WTC11 (cell line): ENCODE measurements around the gene LORICRIN. TPM values are rescaled to one million over a fixed set of nuclear protein-coding genes. Genes with fewer than 3 reads are reported as not detected.

Experiments used
- ATAC-seq: fragments of 200-7000 bp; cut with Tn5 transposase; 2 replicates; pipeline ENCODE4 v1.10.0; 2021; ENCODE audit warnings: mild to moderate bottlenecking, moderate library complexity
- CTCF ChIA-PET: fragments of 300-600 bp; sonication (Branson Sonifier 250); formaldehyde crosslinking; loops from one replicate; lab custom pipeline; 2021; ENCODE audit warnings: antibody characterized with exemption; lab: Charles Lee
- POLR2A ChIA-PET: fragments of 350-600 bp; sonication (Branson Sonifier 250); formaldehyde crosslinking; loops from one replicate; lab custom pipeline; 2021; ENCODE audit warnings: antibody characterized with exemption; lab: Charles Lee
- DNase-seq: peaks from one replicate; pipeline ENCODE4 v3.0.0; 2021; ENCODE audit warnings: low spot score
- H3K27ac Mint-ChIP-seq: 2 replicates; pipeline ENCODE4 v1.8.0; 2021; ENCODE audit warnings: mixed read lengths
- H3K27me3 Mint-ChIP-seq: 2 replicates; pipeline ENCODE4 v1.8.0; 2021; ENCODE audit warnings: low read depth, mild to moderate bottlenecking, moderate library complexity, mixed read lengths
- H3K36me3 Mint-ChIP-seq: 2 replicates; pipeline ENCODE4 v1.8.0; 2021; ENCODE audit warnings: mixed read lengths
- H3K4me1 Mint-ChIP-seq: 2 replicates; pipeline ENCODE4 v1.8.0; 2022; ENCODE audit warnings: mixed read lengths
- H3K4me3 Mint-ChIP-seq: 2 replicates; pipeline ENCODE4 v1.8.0; 2021; ENCODE audit warnings: mild to moderate bottlenecking, moderate library complexity, mixed read lengths
- H3K9me3 Mint-ChIP-seq: 2 replicates; pipeline ENCODE4 v1.8.0; 2021; ENCODE audit warnings: mixed read lengths
- ESRRA ChIP-seq: sonication (generic); formaldehyde crosslinking; IDR thresholded peaks from 2 replicates; pipeline ENCODE4 v1.8.1; 2022; ENCODE audit warnings: mild to moderate bottlenecking, missing genetic modification reagents, borderline replicate concordance
- FOXJ3 ChIP-seq: sonication (generic); formaldehyde crosslinking; IDR thresholded peaks from 2 replicates; pipeline ENCODE4 v1.9.0; 2021; ENCODE audit warnings: missing genetic modification reagents, mild to moderate bottlenecking, borderline replicate concordance
- FOXP1 ChIP-seq: sonication (generic); formaldehyde crosslinking; IDR thresholded peaks from 2 replicates; pipeline ENCODE4 v1.8.0; 2022; ENCODE audit warnings: missing genetic modification reagents, mild to moderate bottlenecking, moderate library complexity, borderline replicate concordance
- NFYB ChIP-seq: sonication (generic); formaldehyde crosslinking; conservative IDR thresholded peaks from 2 replicates; pipeline ENCODE4 v1.8.0; 2022; ENCODE audit warnings: low read depth, missing genetic modification reagents
- RORB ChIP-seq: fragments of 250-450 bp; sonication (Bioruptor Pico); IDR thresholded peaks from 2 replicates; pipeline ENCODE4 v1.9.0; 2021; ENCODE audit warnings: mild to moderate bottlenecking
- SMAD4 ChIP-seq: sonication (generic); formaldehyde crosslinking; IDR thresholded peaks from 2 replicates; pipeline ENCODE4 v1.8.0; 2022; ENCODE audit warnings: mild to moderate bottlenecking, missing genetic modification reagents
- TEAD4 ChIP-seq: sonication (generic); formaldehyde crosslinking; IDR thresholded peaks from 2 replicates; pipeline ENCODE4 v1.8.0; 2022; ENCODE audit warnings: mild to moderate bottlenecking, missing genetic modification reagents
- ZBTB21 ChIP-seq: sonication (generic); formaldehyde crosslinking; IDR thresholded peaks from 2 replicates; pipeline ENCODE4 v1.8.1; 2023; ENCODE audit warnings: mild to moderate bottlenecking, missing genetic modification reagents, borderline replicate concordance
- ZNF317 ChIP-seq: sonication (generic); formaldehyde crosslinking; IDR thresholded peaks from 2 replicates; pipeline ENCODE4 v1.8.1; 2023; ENCODE audit warnings: low read depth, mild to moderate bottlenecking, moderate library complexity, missing genetic modification reagents, borderline replicate concordance
- total RNA-seq: library from RNA; stranded (reverse); gene quantifications from 3 replicates; pipeline ENCODE4 v1.2.3, GENCODE V29; 2021
- TF ChIP-seq, protein P1 (sequence below): sonication (generic); formaldehyde crosslinking; IDR thresholded peaks from 2 replicates; pipeline ENCODE4 v1.8.0; 2022; ENCODE audit warnings: mild to moderate bottlenecking, missing genetic modification reagents
- TF ChIP-seq, protein P2 (sequence below): fragments of 250-450 bp; sonication (Bioruptor Pico); IDR thresholded peaks from 2 replicates; pipeline ENCODE4 v2.1.2; 2022; ENCODE audit warnings: mild to moderate bottlenecking, moderate library complexity
- TF ChIP-seq, protein P3 (sequence below): sonication (generic); formaldehyde crosslinking; IDR thresholded peaks from 2 replicates; pipeline ENCODE4 v1.8.0; 2022; ENCODE audit warnings: missing genetic modification reagents
- TF ChIP-seq, protein P4 (sequence below): sonication (generic); formaldehyde crosslinking; IDR thresholded peaks from 2 replicates; pipeline ENCODE4 v1.8.1; 2023; ENCODE audit warnings: mild to moderate bottlenecking, moderate library complexity, missing genetic modification reagents
- TF ChIP-seq, protein P5 (sequence below): sonication (generic); formaldehyde crosslinking; conservative IDR thresholded peaks from 2 replicates; pipeline ENCODE4 v1.8.1; 2022; ENCODE audit warnings: mild to moderate bottlenecking, missing genetic modification reagents
- TF ChIP-seq, protein P6 (sequence below): sonication (generic); formaldehyde crosslinking; IDR thresholded peaks from 2 replicates; pipeline ENCODE4 v1.8.1; 2022; ENCODE audit warnings: mild to moderate bottlenecking, moderate library complexity, missing genetic modification reagents
- TF ChIP-seq, protein P7 (sequence below): fragments of 200-600 bp; IDR thresholded peaks from 2 replicates; pipeline ENCODE4 v1.8.0; 2022; ENCODE audit warnings: antibody characterized with exemption

LORICRIN gene
- total RNA-seq, 1 experiment from 2014 or later: not detected

DNA sequence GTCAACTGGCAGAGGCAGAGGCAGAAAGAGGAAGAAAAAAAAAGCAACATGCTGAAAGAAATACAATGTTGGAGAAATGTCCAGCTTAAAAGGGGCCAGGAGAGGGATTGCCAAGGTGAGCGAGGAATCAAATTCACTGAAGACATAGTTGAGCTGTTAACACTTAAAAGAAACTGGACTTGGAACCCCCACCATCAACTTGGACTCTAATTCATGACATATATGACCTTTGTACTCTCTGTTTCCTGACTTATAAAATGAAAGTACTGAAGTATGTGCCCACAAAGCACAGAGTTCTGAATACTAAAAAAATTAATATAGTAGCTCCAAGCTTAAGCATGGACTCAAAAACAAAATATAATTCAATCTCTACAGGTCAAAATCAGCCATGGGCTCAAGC lies 26.0 kb upstream of the LORICRIN start:
- DNase-seq: no peak
- no peak overlapping the region for H3K27ac Mint-ChIP-seq
- TF ChIP-seq, protein P1, sequence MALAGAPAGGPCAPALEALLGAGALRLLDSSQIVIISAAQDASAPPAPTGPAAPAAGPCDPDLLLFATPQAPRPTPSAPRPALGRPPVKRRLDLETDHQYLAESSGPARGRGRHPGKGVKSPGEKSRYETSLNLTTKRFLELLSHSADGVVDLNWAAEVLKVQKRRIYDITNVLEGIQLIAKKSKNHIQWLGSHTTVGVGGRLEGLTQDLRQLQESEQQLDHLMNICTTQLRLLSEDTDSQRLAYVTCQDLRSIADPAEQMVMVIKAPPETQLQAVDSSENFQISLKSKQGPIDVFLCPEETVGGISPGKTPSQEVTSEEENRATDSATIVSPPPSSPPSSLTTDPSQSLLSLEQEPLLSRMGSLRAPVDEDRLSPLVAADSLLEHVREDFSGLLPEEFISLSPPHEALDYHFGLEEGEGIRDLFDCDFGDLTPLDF (CRISPR knock-in tag): no peak
- TF ChIP-seq, protein P2, sequence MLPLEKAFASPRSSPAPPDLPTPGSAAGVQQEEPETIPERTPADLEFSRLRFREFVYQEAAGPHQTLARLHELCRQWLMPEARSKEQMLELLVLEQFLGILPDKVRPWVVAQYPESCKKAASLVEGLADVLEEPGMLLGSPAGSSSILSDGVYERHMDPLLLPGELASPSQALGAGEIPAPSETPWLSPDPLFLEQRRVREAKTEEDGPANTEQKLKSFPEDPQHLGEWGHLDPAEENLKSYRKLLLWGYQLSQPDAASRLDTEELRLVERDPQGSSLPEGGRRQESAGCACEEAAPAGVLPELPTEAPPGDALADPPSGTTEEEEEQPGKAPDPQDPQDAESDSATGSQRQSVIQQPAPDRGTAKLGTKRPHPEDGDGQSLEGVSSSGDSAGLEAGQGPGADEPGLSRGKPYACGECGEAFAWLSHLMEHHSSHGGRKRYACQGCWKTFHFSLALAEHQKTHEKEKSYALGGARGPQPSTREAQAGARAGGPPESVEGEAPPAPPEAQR (CRISPR knock-in tag): no peak
- no peak for TF ChIP-seq SMAD4
- no peak for TF ChIP-seq ZNF317 (CRISPR knock-in tag)
- TF ChIP-seq FOXJ3 (CRISPR knock-in tag): no peak
- TF ChIP-seq, protein P3, sequence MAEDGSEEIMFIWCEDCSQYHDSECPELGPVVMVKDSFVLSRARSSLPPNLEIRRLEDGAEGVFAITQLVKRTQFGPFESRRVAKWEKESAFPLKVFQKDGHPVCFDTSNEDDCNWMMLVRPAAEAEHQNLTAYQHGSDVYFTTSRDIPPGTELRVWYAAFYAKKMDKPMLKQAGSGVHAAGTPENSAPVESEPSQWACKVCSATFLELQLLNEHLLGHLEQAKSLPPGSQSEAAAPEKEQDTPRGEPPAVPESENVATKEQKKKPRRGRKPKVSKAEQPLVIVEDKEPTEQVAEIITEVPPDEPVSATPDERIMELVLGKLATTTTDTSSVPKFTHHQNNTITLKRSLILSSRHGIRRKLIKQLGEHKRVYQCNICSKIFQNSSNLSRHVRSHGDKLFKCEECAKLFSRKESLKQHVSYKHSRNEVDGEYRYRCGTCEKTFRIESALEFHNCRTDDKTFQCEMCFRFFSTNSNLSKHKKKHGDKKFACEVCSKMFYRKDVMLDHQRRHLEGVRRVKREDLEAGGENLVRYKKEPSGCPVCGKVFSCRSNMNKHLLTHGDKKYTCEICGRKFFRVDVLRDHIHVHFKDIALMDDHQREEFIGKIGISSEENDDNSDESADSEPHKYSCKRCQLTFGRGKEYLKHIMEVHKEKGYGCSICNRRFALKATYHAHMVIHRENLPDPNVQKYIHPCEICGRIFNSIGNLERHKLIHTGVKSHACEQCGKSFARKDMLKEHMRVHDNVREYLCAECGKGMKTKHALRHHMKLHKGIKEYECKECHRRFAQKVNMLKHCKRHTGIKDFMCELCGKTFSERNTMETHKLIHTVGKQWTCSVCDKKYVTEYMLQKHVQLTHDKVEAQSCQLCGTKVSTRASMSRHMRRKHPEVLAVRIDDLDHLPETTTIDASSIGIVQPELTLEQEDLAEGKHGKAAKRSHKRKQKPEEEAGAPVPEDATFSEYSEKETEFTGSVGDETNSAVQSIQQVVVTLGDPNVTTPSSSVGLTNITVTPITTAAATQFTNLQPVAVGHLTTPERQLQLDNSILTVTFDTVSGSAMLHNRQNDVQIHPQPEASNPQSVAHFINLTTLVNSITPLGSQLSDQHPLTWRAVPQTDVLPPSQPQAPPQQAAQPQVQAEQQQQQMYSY (CRISPR knock-in tag): no peak
- TF ChIP-seq NFYB (CRISPR knock-in tag): no peak
- no peak for TF ChIP-seq ESRRA
- TF ChIP-seq, protein P4, sequence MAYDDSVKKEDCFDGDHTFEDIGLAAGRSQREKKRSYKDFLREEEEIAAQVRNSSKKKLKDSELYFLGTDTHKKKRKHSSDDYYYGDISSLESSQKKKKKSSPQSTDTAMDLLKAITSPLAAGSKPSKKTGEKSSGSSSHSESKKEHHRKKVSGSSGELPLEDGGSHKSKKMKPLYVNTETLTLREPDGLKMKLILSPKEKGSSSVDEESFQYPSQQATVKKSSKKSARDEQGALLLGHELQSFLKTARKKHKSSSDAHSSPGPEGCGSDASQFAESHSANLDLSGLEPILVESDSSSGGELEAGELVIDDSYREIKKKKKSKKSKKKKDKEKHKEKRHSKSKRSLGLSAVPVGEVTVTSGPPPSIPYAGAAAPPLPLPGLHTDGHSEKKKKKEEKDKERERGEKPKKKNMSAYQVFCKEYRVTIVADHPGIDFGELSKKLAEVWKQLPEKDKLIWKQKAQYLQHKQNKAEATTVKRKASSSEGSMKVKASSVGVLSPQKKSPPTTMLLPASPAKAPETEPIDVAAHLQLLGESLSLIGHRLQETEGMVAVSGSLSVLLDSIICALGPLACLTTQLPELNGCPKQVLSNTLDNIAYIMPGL (CRISPR knock-in tag): no peak
- TF ChIP-seq FOXP1: no peak
- TF ChIP-seq, protein P5, sequence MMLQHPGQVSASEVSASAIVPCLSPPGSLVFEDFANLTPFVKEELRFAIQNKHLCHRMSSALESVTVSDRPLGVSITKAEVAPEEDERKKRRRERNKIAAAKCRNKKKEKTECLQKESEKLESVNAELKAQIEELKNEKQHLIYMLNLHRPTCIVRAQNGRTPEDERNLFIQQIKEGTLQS (CRISPR knock-in tag): no peak
- TF ChIP-seq RORB: no peak
- TF ChIP-seq TEAD4 (CRISPR knock-in tag): no peak
- TF ChIP-seq, protein P6, sequence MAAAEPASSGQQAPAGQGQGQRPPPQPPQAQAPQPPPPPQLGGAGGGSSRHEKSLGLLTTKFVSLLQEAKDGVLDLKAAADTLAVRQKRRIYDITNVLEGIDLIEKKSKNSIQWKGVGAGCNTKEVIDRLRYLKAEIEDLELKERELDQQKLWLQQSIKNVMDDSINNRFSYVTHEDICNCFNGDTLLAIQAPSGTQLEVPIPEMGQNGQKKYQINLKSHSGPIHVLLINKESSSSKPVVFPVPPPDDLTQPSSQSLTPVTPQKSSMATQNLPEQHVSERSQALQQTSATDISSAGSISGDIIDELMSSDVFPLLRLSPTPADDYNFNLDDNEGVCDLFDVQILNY (CRISPR knock-in tag): no peak
- TF ChIP-seq, protein P7, sequence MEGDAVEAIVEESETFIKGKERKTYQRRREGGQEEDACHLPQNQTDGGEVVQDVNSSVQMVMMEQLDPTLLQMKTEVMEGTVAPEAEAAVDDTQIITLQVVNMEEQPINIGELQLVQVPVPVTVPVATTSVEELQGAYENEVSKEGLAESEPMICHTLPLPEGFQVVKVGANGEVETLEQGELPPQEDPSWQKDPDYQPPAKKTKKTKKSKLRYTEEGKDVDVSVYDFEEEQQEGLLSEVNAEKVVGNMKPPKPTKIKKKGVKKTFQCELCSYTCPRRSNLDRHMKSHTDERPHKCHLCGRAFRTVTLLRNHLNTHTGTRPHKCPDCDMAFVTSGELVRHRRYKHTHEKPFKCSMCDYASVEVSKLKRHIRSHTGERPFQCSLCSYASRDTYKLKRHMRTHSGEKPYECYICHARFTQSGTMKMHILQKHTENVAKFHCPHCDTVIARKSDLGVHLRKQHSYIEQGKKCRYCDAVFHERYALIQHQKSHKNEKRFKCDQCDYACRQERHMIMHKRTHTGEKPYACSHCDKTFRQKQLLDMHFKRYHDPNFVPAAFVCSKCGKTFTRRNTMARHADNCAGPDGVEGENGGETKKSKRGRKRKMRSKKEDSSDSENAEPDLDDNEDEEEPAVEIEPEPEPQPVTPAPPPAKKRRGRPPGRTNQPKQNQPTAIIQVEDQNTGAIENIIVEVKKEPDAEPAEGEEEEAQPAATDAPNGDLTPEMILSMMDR: no peak
- TF ChIP-seq ZBTB21: no peak
- TF ChIP-seq, all 79 proteins: peak for 0
- Mint-ChIP-seq H3K27me3 (peaks cover 3% of the 10 kb centered on the region; the same call in 1 of the 2 replicates), H3K4me1 (no peaks in the 10 kb centered on the region), H3K36me3 (no peaks in the 10 kb centered on the region), H3K9me3 (no peaks in the 10 kb centered on the region), H3K4me3 (no peak overlapping the region)
- CTCF ChIA-PET: interaction anchor here (0.7 to 2.7 kb wide), 9 partner anchors 9 to 362 kb away, joined by 3 to 10 read pairs (median 5); partner anchors contain the start of gene SMCP
- no peak for ATAC-seq
- POLR2A ChIA-PET: no interaction called here
